ENCODE measurements around the gene RELN. TPM values are rescaled to one million over a fixed set of nuclear protein-coding genes. Genes with fewer than 3 reads are reported as not detected.

Gene RELN
- total and polyA plus RNA-seq, 10 donors = 0.03 to 7.6 (median 1.0) TPM

GRCh38 chr7:103574576-103574975, 414.9 kb downstream of the RELN start:
- intact Hi-C loops (cut with DNase I; ENCODE audit: low total_unique reads) = loop anchor here (5.0 kb wide), 1 partner anchor 593 kb away; no protein-coding TSS in a partner anchor
- no peak for DNase-seq

GRCh38 chr7:103573479-103574058, 415.9 kb downstream of the RELN start:
- Histone ChIP-seq H3K27ac (no peak overlapping the region), H3K4me1 (no peaks in the 10 kb centered on the region), H3K9me3 (no peaks in the 10 kb centered on the region), H3K27me3 (replicated peaks in 1 of 7) (peaks cover 0 to 18% (median 0%) of the 10 kb centered on the region in 7 donors), H3K36me3 (no peaks in the 10 kb centered on the region), H3K4me3 (no peak overlapping the region)
- no peak for DNase-seq
- TF ChIP-seq CTCF (IDR thresholded peaks at IDR 0.05 in 8 of 11, conservative IDR thresholded peaks at IDR 0.05 in 3 of 11) (peak in 8 of 11 experiments; percentile 25 to 68 (median 62)), POLR2AphosphoS5 (IDR thresholded peaks at IDR 0.05) (no peak)
- intact Hi-C loops (cut with DNase I; ENCODE audit: low total_unique reads) = loop anchor here (5.0 kb wide), 1 partner anchor 594 kb away; no protein-coding TSS in a partner anchor
- WGBS, 5 donors = 49 to 58% (median 52%) methylated on average over 3 of the region's 3 CpGs

More at GRCh38 chr7:103574576-103574975, 414.9 kb downstream of the RELN start:
- Histone ChIP-seq H3K27ac (no peak overlapping the region), H3K36me3 (no peaks in the 10 kb centered on the region), H3K9me3 (no peaks in the 10 kb centered on the region), H3K4me1 (no peaks in the 10 kb centered on the region), H3K27me3 (replicated peaks in 1 of 7) (peaks cover 0 to 18% (median 0%) of the 10 kb centered on the region in 7 donors), H3K4me3 (no peak overlapping the region)
- no peak for TF ChIP-seq POLR2AphosphoS5 (IDR thresholded peaks at IDR 0.05)
- TF ChIP-seq CTCF (IDR thresholded peaks at IDR 0.05 in 8 of 11, conservative IDR thresholded peaks at IDR 0.05 in 3 of 11) = no peak
- no peak for TF ChIP-seq POLR2A (IDR thresholded peaks at IDR 0.05)
- WGBS, 5 donors = 33 to 79% (median 66%) methylated on average over 1 of the region's 1 CpG

- Histone ChIP-seq H3K36me3 (no peaks in the 10 kb centered on the region), H3K27me3 (replicated peaks in 1 of 7) (peaks cover 0 to 18% (median 0%) of the 10 kb centered on the region in 7 donors), H3K4me1 (no peaks in the 10 kb centered on the region), H3K4me3 (no peak overlapping the region), H3K27ac (no peak overlapping the region), H3K9me3 (no peaks in the 10 kb centered on the region)
- intact Hi-C loops (cut with DNase I; ENCODE audit: low total_unique reads) = loop anchor here (5.0 kb wide), 1 partner anchor 596 kb away; no protein-coding TSS in a partner anchor
- no peak for TF ChIP-seq POLR2A (IDR thresholded peaks at IDR 0.05)
- TF ChIP-seq CTCF (IDR thresholded peaks at IDR 0.05 in 8 of 11, conservative IDR thresholded peaks at IDR 0.05 in 3 of 11) = no peak
- no peak for TF ChIP-seq POLR2AphosphoS5 (IDR thresholded peaks at IDR 0.05)
- DNase-seq = no peak
- WGBS, 5 donors = 49 to 75% (median 60%) methylated on average over 4 of the region's 4 CpGs
Observed at GRCh38 chr7:103571586-103571985, 417.9 kb downstream of the RELN start.

GRCh38 chr7:103569621-103570305, 419.7 kb downstream of the RELN start:
- Histone ChIP-seq H3K27ac (no peak overlapping the region), H3K4me3 (no peak overlapping the region), H3K9me3 (no peaks in the 10 kb centered on the region), H3K36me3 (no peaks in the 10 kb centered on the region), H3K4me1 (no peaks in the 10 kb centered on the region), H3K27me3 (replicated peaks in 1 of 7) (peaks cover 0 to 11% (median 0%) of the 10 kb centered on the region in 7 donors)
- intact Hi-C loops (cut with DNase I; ENCODE audit: low total_unique reads) = loop anchor here (5.0 kb wide), 1 partner anchor 598 kb away; no protein-coding TSS in a partner anchor
- TF ChIP-seq POLR2AphosphoS5 (IDR thresholded peaks at IDR 0.05) (no peak), POLR2A (IDR thresholded peaks at IDR 0.05) (no peak), CTCF (IDR thresholded peaks at IDR 0.05 in 8 of 11, conservative IDR thresholded peaks at IDR 0.05 in 3 of 11) (no peak)
- no peak for DNase-seq
- 75 to 87% (median 84%) methylated on average over 4 of the region's 4 CpGs for WGBS, 5 donors

Measured in spleen (tissue), 11 donors.